Gastroesophageal sphincter (tissue), 3 donors: ENCODE data around the gene KBTBD4.

Experiments
- CTCF ChIP-seq, 4 experiments: fragments of 200-600 bp in 2 of 4; fragments of 450-650 bp in 2 of 4; sonication (generic) in 1 of 4; IDR thresholded peaks; one replicate each; pipeline ENCODE4 v1.5.1; 2017 to 2019; ENCODE audit warnings: antibody characterized with exemption in 4 of 4, mild to moderate bottlenecking in 2 of 4, moderate library complexity in 2 of 4
- EP300 ChIP-seq: sonication (generic); formaldehyde crosslinking; IDR thresholded peaks from one replicate; pipeline ENCODE4 v1.6.1; 2017; ENCODE audit warnings: antibody characterized with exemption, mild to moderate bottlenecking
- POLR2AphosphoS5 ChIP-seq: sonication (generic); formaldehyde crosslinking; IDR thresholded peaks from one replicate; pipeline ENCODE4 v1.6.1; 2017; ENCODE audit warnings: antibody characterized with exemption

GRCh38 chr11:47534704-47535251, 44.0 kb downstream of the KBTBD4 start:
- no peak for TF ChIP-seq CTCF (IDR thresholded peaks at IDR 0.05)
- no peak for TF ChIP-seq EP300
- TF ChIP-seq POLR2AphosphoS5: no peak
